ENCODE measurements around the gene SEPTIN1.

DNA sequence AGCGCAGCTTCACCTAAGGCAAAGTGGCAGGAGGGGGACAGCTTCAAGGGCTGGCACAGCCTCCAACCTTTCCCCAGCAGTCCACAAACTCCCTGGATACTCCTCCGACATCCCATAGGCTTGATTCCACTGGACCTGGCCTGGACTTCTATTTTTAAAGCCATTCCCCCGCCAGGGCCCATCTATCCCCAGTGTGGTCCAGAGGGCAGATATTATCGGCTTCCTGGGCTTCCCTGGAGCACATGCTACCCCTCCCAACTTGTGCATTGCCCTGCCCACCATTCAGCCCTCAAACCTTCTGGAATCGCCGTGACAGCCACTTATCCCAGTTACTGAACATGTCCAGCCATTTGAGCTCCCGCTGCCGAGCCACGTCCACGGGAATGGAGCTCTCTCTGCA, 17.2 kb downstream of the SEPTIN1 start:
- TF ChIP-seq CREB1 (CRISPR knock-in tag; IDR thresholded peaks at IDR 0.05; ENCODE audit: low read depth): no peak
- TF ChIP-seq CTCF (conservative IDR thresholded peaks at IDR 0.05; ENCODE audit: low read depth in 2 of 2): no peak
- TF ChIP-seq POLR2AphosphoS5 (IDR thresholded peaks at IDR 0.05; ENCODE audit: low read depth): no peak
- TF ChIP-seq EZH2 (IDR thresholded peaks at IDR 0.05; ENCODE audit: low read depth, unreplicated experiment): no peak
- no peak for TF ChIP-seq JUNB (IDR thresholded peaks at IDR 0.05; ENCODE audit: unreplicated experiment)
- no peak for TF ChIP-seq EZH2phosphoT487 (IDR thresholded peaks at IDR 0.05; ENCODE audit: unreplicated experiment)
- TF ChIP-seq, protein P1, sequence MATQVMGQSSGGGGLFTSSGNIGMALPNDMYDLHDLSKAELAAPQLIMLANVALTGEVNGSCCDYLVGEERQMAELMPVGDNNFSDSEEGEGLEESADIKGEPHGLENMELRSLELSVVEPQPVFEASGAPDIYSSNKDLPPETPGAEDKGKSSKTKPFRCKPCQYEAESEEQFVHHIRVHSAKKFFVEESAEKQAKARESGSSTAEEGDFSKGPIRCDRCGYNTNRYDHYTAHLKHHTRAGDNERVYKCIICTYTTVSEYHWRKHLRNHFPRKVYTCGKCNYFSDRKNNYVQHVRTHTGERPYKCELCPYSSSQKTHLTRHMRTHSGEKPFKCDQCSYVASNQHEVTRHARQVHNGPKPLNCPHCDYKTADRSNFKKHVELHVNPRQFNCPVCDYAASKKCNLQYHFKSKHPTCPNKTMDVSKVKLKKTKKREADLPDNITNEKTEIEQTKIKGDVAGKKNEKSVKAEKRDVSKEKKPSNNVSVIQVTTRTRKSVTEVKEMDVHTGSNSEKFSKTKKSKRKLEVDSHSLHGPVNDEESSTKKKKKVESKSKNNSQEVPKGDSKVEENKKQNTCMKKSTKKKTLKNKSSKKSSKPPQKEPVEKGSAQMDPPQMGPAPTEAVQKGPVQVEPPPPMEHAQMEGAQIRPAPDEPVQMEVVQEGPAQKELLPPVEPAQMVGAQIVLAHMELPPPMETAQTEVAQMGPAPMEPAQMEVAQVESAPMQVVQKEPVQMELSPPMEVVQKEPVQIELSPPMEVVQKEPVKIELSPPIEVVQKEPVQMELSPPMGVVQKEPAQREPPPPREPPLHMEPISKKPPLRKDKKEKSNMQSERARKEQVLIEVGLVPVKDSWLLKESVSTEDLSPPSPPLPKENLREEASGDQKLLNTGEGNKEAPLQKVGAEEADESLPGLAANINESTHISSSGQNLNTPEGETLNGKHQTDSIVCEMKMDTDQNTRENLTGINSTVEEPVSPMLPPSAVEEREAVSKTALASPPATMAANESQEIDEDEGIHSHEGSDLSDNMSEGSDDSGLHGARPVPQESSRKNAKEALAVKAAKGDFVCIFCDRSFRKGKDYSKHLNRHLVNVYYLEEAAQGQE (IDR thresholded peaks at IDR 0.05; ENCODE audit: unreplicated experiment): no peak
- no peak for TF ChIP-seq ETS1 (IDR thresholded peaks at IDR 0.05)
- no peak for TF ChIP-seq ZNF331 (CRISPR knock-in tag; IDR thresholded peaks at IDR 0.05; ENCODE audit: low read depth)
- TF ChIP-seq ZNF114 (CRISPR knock-in tag; IDR thresholded peaks at IDR 0.05): no peak
- TF ChIP-seq ZNF462 (CRISPR knock-in tag; IDR thresholded peaks at IDR 0.05): no peak
- no peak for TF ChIP-seq NANOG (IDR thresholded peaks at IDR 0.05; ENCODE audit: borderline replicate concordance)
